Measurements from ENCODE around the gene KRT80. TPM values are rescaled to one million over a fixed set of nuclear protein-coding genes. Genes with fewer than 3 reads are reported as not detected.

Gene KRT80
- total and polyA plus RNA-seq, 2 of the 13 experiments (the other 11 are each of a cell fraction or from before 2014, with no cell fraction given) = 0.27 to 0.53 TPM

GRCh38 chr12:52156757-52157565 lies 34.9 kb downstream of the KRT80 start (continued):
- TF ChIP-seq, protein P1, sequence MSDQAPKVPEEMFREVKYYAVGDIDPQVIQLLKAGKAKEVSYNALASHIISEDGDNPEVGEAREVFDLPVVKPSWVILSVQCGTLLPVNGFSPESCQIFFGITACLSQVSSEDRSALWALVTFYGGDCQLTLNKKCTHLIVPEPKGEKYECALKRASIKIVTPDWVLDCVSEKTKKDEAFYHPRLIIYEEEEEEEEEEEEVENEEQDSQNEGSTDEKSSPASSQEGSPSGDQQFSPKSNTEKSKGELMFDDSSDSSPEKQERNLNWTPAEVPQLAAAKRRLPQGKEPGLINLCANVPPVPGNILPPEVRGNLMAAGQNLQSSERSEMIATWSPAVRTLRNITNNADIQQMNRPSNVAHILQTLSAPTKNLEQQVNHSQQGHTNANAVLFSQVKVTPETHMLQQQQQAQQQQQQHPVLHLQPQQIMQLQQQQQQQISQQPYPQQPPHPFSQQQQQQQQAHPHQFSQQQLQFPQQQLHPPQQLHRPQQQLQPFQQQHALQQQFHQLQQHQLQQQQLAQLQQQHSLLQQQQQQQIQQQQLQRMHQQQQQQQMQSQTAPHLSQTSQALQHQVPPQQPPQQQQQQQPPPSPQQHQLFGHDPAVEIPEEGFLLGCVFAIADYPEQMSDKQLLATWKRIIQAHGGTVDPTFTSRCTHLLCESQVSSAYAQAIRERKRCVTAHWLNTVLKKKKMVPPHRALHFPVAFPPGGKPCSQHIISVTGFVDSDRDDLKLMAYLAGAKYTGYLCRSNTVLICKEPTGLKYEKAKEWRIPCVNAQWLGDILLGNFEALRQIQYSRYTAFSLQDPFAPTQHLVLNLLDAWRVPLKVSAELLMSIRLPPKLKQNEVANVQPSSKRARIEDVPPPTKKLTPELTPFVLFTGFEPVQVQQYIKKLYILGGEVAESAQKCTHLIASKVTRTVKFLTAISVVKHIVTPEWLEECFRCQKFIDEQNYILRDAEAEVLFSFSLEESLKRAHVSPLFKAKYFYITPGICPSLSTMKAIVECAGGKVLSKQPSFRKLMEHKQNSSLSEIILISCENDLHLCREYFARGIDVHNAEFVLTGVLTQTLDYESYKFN (CRISPR knock-in tag; conservative IDR thresholded peaks at IDR 0.05) = no peak
- no peak for TF ChIP-seq HBP1 (CRISPR knock-in tag; IDR thresholded peaks at IDR 0.05; ENCODE audit: low read depth)
- no peak for TF ChIP-seq NONO (IDR thresholded peaks at IDR 0.05)
- 0 out of 2 replicates have a peak, but pooled peaks have one; percentile 29 for TF ChIP-seq NONO (CRISPR knock-in tag; conservative IDR thresholded peaks at IDR 0.05)
- TF ChIP-seq ZBTB14 (CRISPR knock-in tag; IDR thresholded peaks at IDR 0.05) = no peak
- TF ChIP-seq, protein P2, sequence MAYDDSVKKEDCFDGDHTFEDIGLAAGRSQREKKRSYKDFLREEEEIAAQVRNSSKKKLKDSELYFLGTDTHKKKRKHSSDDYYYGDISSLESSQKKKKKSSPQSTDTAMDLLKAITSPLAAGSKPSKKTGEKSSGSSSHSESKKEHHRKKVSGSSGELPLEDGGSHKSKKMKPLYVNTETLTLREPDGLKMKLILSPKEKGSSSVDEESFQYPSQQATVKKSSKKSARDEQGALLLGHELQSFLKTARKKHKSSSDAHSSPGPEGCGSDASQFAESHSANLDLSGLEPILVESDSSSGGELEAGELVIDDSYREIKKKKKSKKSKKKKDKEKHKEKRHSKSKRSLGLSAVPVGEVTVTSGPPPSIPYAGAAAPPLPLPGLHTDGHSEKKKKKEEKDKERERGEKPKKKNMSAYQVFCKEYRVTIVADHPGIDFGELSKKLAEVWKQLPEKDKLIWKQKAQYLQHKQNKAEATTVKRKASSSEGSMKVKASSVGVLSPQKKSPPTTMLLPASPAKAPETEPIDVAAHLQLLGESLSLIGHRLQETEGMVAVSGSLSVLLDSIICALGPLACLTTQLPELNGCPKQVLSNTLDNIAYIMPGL (CRISPR knock-in tag; IDR thresholded peaks at IDR 0.05; ENCODE audit: borderline replicate concordance in 1 of 2, low read depth in 1 of 2) = 0 out of 4 replicates have a peak, but pooled peaks of 1 of the 2 experiments have one; percentile 20
- TF ChIP-seq ZNF275 (CRISPR knock-in tag; IDR thresholded peaks at IDR 0.05; ENCODE audit: borderline replicate concordance) = no peak
- no peak for TF ChIP-seq DNMT1 (CRISPR knock-in tag; IDR thresholded peaks at IDR 0.05)
- TF ChIP-seq YY1 (IDR thresholded peaks at IDR 0.05; ENCODE audit: insufficient read depth, insufficient replicate concordance, low read depth, low read length) = peak; percentile 32
- TF ChIP-seq, protein P3, sequence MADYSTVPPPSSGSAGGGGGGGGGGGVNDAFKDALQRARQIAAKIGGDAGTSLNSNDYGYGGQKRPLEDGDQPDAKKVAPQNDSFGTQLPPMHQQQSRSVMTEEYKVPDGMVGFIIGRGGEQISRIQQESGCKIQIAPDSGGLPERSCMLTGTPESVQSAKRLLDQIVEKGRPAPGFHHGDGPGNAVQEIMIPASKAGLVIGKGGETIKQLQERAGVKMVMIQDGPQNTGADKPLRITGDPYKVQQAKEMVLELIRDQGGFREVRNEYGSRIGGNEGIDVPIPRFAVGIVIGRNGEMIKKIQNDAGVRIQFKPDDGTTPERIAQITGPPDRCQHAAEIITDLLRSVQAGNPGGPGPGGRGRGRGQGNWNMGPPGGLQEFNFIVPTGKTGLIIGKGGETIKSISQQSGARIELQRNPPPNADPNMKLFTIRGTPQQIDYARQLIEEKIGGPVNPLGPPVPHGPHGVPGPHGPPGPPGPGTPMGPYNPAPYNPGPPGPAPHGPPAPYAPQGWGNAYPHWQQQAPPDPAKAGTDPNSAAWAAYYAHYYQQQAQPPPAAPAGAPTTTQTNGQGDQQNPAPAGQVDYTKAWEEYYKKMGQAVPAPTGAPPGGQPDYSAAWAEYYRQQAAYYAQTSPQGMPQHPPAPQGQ (CRISPR knock-in tag; IDR thresholded peaks at IDR 0.05; ENCODE audit: borderline replicate concordance) = no peak
- no peak for TF ChIP-seq ZNF747 (CRISPR knock-in tag; IDR thresholded peaks at IDR 0.05; ENCODE audit: borderline replicate concordance)
- no peak for TF ChIP-seq NCOA1 (CRISPR knock-in tag; IDR thresholded peaks at IDR 0.05)
- TF ChIP-seq ZNF512 (CRISPR knock-in tag; IDR thresholded peaks at IDR 0.05) = no peak
